GM21526 (cell line): ENCODE data around the gene AUP1.

Experiments used
- ATAC-seq: cut with Tn5 transposase; IDR thresholded peaks from one replicate; pipeline ENCODE4 v1.9.1; 2021; ENCODE audit warnings: moderate library complexity; ENCODE audit not compliant: unreplicated experiment, low FRiP score

Gene AUP1

DNA sequence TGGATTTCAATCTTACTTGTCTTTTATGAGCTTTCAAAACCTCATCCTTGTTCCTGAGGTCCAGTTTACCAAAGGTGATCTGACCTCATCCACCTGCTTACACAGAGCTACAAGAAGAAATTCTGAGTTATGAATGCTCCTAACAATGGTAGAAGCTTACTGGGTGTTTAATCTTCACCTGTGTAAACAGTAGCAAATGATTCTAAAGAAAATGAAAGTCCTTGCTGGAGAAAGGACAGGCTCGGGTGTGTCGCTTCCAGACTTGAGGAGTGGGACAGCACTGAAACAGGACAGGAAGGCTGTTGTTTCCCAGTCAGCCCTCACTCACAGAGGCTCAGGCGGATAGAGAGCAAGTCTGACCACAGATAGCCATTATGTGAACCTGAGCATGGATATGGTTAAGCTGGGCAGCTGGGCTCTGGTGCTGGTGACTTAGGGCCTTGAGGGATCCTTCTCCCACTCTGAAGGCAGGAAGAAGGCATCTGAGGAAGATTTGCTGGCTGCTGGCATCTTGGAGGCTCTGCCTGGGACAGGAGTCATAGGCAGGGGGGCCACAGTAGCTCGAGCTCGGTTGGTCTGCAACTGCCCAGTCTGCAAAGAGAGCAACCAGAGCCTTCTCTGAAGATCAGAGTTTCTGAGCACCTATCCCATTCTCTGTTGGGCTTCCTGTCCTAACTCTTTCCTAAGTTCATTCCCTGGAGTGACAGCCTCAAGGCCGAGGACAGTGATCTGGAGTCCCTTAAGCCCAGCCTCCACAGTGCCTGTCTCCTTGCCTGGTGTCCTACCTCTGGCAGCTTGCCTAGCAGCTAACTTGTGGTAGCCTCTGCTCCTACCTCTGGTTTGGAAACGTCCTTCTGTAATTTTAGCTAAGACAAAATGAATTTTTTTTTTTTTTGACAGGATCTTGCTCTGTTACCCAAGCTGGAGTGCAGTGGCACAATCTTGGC, 29.1 kb upstream of the AUP1 start:
- no peak for ATAC-seq

DNA sequence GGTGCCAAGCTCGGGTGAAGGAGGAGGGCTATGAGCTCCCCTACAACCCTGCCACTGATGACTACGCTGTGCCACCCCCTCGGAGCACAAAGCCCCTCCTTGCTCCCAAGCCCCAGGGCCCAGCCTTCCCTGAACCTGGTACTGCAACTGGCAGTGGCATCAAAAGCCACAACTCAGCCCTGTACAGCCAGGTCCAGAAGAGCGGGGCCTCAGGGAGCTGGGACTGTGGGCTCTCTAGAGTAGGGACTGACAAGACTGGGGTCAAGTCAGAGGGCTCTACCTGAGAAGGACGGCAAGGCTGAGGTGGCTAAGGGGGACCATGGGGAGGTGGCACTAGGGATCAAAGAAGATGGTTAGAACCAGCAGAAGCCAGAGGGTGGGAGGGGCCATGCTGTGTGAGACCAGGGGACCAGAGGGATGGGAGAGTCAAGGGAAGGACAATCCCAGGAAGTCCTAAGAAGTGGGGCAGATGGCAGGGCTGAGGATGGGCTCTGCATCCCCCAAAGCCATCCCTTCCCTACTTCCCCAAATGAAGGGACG, 27.4 kb upstream of the AUP1 start:
- ATAC-seq: no peak

- ATAC-seq: no peak
Observed at GRCh38 chr2:74556159-74556558, 26.7 kb upstream of the AUP1 start.

DNA sequence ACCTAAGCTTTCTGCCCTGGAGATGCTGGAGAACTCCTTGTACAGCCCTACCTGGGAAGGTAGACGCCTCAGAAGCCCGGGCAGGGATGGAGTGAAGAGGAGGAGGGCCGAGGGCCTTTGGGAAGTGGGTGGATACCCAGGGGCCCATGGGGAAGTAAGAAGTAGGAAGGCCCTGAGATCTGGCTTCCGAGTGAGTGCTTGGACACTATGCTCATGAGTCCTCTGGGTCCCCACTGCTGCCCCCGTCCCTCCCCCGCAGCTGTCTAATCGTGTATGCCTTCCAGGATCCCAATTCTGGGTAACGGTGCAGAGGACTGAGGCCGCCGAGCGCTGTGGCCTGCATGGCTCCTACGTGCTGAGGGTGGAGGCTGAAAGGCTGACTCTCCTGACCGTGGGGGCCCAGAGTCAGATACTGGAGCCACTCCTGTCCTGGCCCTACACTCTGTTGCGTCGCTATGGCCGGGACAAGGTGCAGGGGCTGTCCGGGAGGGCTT, 26.2 kb upstream of the AUP1 start:
- no peak for ATAC-seq

DNA sequence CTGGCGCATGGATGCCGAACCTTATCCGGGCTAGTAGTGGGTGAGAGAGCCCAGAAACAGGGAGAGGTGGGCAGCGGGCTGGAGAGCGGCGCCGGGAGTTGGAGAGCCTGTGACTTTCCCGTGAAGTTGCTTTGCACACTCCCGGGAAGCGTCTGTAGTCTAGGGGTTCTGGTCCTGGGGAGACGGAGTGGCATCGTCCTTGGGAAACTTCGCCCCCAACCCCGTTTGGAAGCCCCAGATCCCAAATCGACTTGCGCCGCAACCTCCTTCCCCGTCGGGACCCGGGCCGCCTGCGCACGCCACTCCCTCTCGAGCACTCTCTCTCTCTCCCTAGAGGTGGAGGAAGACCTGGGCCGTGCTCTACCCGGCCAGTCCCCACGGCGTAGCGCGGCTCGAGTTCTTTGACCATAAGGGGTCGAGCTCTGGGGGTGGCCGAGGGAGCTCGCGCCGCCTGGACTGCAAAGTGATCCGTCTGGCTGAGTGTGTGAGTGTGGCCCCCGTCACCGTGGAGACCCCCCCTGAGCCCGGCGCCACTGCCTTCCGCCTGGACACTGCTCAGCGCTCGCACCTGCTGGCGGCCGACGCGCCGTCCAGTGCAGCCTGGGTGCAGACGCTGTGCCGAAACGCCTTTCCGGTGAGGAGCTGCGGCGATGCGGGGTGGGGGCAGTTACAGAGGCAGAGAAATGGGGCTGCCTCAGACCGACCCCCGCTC, 25.5 kb upstream of the AUP1 start:
- ATAC-seq: peak; percentile 37

DNA sequence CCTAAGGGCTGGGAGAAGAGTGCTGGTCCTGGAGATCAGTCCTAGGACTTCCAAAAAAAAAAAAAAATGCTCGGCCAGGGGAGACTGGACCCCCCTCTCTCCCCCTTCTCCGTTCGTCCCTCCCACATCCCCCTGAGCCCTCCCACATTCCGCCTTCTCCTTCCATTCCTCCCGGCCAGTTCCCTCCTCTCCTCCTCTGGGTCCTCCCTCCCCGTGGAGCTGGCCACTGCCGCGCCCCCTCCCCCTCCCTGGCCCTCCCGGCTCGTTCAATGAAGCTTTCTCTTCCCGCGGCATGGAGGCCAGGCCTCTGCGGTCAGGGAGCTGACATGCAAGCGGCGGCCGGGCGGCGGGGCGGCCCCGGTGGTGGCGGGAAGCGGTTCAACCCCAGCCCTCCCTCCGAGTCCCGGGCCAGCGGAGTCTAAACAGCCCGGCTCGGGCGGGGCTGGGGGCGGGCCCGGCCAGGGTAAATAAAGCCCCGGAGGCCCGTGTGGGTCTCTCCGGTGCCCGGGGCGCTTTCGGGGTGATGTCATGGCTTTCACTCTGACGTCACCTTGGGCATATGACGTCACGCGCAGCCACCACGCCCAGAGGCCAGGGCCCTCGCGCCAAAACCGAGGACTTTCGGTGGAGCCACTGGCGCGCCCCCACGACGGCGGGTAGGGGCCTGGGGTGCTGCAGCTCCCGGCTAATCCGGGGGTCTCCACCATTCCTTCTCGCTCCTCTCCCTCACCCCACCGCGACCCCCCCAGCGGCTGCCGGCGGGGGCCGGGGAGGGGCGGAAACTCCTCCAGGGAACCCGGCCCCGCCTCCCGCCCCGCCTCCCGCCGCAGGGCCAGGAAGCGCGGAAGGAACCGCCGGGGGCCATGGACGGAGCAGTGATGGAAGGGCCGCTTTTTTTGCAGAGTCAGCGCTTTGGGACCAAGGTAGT, 24.6 kb upstream of the AUP1 start, which contains the start of the genes DOK1 and LOXL3:
TSS of gene DOK1 (plus strand) at position 829 of the 928 bp plus-strand sequence. CDS start at position 864, 35 bp downstream.
TSS of gene LOXL3 (minus strand) at position 51 of the 928 bp plus-strand sequence. CDS start 1,308 bp downstream, outside the sequence.
- peak; percentile 46 for ATAC-seq

GRCh38 chr2:74552914-74553811, 23.7 kb upstream of the AUP1 start:
- ATAC-seq: no peak

GRCh38 chr2:74551942-74552913, 22.7 kb upstream of the AUP1 start:
- ATAC-seq: no peak

GRCh38 chr2:74551530-74551929, 22.0 kb upstream of the AUP1 start:
- ATAC-seq: no peak

DNA sequence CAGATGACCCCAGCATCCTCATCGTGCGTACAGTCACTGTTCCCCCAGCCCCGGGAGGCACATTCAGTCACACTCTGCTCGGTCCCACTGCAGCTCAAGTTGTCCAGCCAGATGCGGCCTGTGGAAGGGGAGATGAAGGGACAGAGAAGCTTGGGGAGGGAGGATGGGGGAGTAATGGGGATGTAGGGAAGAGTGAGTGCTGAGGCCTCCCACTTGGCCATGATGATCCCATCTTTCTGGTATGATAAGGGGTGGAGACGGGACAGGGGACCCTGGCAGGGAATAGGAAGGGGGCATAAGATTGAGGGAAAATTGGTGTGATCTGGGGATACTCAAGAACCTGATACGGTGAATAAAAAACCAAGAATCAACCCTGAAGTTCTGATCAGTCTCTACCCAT, 20.7 kb upstream of the AUP1 start:
- ATAC-seq: no peak

- no peak for ATAC-seq
Observed at GRCh38 chr2:74548900-74549826, 19.7 kb upstream of the AUP1 start.

GRCh38 chr2:74548285-74548899, 18.9 kb upstream of the AUP1 start:
- no peak for ATAC-seq

DNA sequence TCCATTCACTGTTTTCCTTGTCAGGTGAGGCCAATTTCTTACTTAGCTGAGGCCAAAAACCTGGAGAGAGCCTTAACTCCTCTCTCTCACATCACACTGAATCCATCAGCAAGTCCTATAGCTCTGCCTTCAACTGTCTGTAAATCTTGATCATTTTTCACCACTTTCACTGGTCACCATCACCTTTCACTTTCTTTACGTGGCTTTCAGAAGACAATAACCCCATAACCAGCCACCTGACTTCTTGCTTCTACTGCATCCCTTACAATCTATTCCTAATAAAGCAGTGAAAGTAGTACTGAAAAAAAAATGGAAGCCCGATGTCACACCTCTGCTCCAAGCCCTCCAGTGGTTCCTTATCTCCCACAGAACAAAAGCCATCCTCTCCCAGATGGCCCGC, 16.5 kb upstream of the AUP1 start:
- no peak for ATAC-seq

GRCh38 chr2:74544634-74545033, 15.1 kb upstream of the AUP1 start:
- ATAC-seq: no peak

- ATAC-seq: no peak
Observed at GRCh38 chr2:74542978-74543377, 13.5 kb upstream of the AUP1 start.

- ATAC-seq: no peak
Observed at GRCh38 chr2:74540291-74540690, 10.8 kb upstream of the AUP1 start.
